Measurements from ENCODE around the gene HERC6. TPM values are rescaled to one million over a fixed set of nuclear protein-coding genes. Genes with fewer than 3 reads are reported as not detected.
"Not testable (repeated sequence)": the region's sequence is repeated elsewhere in the genome, so short reads cannot be mapped to it uniquely, and the experiment has no call there.

HERC6 gene
- total RNA-seq, 1 experiment from 2014 or later, result 2.9 TPM

DNA sequence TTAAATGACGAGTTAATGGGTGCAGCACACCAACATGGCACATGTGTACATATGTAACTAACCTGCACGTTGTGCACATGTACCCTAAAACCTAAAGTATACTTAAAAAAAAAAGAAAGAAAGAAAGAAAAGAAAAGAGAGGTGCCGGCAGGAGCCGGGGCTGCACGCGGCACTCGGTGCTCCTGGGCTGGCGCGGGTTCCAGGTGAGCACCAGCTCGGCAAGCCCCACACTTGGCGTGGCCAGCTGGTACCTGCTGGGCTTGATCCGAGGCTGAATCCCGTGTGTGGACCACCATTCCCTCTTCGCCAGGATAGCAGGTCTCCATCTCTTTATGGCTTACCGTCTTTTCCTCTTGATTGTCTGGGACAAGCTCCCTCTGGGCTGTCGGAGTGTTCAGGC lies 17.9 kb upstream of the HERC6 start:
- Histone ChIP-seq H3K4me3 (ENCODE audit: insufficient read depth, low read depth, low read length) (no peak overlapping the region), H3K27me3 (ENCODE audit: control insufficient read depth, insufficient read depth, low read length) (no peaks in the 10 kb centered on the region), H3K36me3 (replicated peaks; ENCODE audit: control insufficient read depth, insufficient read depth, low read length) (no peaks in the 10 kb centered on the region)
- no peak for DNase-seq

DNA sequence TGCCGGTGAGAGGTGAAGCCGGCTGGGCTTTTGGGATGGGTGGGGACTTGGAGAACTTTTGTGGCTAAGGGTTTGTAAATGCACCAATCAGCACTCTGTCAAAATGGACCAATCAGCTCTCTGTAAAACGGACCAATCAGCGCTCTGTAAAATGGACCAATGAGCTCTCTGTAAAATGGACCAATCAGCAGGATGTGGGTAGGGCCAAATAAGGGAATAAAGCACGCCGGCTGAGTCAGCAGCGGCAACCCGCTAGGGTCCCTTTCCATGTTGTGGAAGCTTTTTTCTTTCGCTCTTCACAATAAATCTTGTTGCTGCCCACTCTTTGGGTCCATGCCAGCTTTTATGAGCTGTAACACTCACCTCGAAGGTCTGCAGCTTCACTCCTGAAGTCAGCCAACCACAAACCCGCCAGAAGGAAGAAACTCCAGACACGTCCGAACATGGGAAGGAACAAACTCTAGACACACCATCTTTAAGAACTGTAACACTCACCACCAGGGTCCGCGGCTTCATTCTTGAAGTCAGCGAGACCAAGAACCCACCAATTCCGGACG lies 17.4 kb upstream of the HERC6 start:
- not testable (repeated sequence) for H3K36me3 ChIP-seq (replicated peaks; ENCODE audit: control insufficient read depth, insufficient read depth, low read length); H3K27me3 ChIP-seq (ENCODE audit: control insufficient read depth, insufficient read depth, low read length); DNase-seq; H3K4me3 ChIP-seq (ENCODE audit: insufficient read depth, low read depth, low read length)

DNA sequence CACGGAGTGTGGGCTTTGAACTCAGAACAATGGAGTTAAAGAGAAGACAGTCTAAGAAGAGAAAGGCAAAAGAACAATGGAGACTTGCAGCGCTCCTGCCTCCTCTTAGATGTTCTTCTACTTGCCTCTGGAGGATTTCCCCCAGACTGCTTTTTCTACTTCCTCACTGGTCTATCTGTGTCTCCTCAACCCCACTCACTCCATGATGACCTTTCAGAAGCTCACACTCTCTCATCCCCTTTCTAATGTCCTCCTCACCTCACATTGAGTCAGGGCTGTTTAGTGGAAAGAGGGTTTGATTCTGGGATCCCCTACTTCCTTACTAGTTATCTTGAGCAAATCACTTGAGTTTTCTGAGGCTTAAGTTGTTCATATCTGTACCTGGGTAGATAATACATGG lies 12.2 kb upstream of the HERC6 start:
- Histone ChIP-seq H3K4me3 (ENCODE audit: insufficient read depth, low read depth, low read length) (no peak overlapping the region), H3K36me3 (replicated peaks; ENCODE audit: control insufficient read depth, insufficient read depth, low read length) (no peaks in the 10 kb centered on the region), H3K27me3 (ENCODE audit: control insufficient read depth, insufficient read depth, low read length) (no peaks in the 10 kb centered on the region)
- DNase-seq, result no peak

DNA sequence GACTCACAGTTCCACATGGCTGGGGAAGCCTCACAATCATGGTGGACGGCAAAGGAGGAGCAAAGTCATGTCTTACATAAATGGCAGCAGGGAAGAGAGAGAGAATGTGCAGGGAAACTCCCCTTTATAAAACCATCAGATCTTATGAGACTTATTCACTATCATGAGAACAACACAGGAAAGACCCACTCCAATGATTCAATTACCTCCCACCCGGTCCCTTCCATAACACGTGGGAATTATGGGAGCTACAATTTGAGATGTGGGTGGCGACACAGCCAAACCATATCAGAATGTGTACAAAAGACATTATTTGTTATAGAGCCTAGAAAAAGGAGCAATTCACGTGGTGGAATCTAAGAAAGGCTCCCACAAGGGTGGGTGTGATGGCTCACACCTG lies 10.8 kb upstream of the HERC6 start:
- H3K4me3 ChIP-seq (ENCODE audit: insufficient read depth, low read depth, low read length), result no peak overlapping the region
- no peak for DNase-seq
- no peaks in the 10 kb centered on the region for H3K27me3 ChIP-seq (ENCODE audit: control insufficient read depth, insufficient read depth, low read length)
- no peaks in the 10 kb centered on the region for H3K36me3 ChIP-seq (replicated peaks; ENCODE audit: control insufficient read depth, insufficient read depth, low read length)

DNA sequence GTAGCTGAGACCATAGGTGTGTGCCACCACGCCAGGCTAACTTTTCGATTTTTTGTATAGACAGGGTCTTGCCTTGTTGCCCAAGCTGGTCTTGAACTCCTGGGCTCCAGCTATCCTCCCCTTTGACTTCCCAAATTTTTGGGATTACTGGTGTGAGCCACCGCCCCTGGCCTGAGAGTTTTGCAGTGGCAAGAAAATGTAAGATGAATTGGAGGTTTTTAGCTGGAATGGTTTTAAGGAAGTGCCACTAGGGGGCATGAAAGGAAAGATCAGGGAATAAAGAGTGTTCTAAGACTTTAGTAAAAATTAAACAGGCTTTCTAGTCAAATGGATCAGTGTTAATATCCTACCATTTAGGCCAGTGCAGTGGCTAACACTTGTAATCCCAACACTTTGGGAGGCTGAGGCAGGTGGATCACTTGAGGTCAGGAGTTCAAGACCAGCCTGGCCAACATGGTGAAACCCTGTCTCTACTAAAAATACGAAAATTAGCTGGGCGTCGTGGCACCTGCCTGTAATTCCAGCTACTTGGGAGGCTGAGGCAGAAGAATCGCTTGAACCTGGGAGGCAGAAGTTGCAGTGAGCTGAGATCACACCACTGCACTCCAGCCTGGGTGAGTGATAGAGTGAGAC lies 9.4 kb upstream of the HERC6 start:
- not testable (repeated sequence) for H3K36me3 ChIP-seq (replicated peaks; ENCODE audit: control insufficient read depth, insufficient read depth, low read length); H3K27me3 ChIP-seq (ENCODE audit: control insufficient read depth, insufficient read depth, low read length); H3K4me3 ChIP-seq (ENCODE audit: insufficient read depth, low read depth, low read length)
- DNase-seq, result peak; percentile 32

DNA sequence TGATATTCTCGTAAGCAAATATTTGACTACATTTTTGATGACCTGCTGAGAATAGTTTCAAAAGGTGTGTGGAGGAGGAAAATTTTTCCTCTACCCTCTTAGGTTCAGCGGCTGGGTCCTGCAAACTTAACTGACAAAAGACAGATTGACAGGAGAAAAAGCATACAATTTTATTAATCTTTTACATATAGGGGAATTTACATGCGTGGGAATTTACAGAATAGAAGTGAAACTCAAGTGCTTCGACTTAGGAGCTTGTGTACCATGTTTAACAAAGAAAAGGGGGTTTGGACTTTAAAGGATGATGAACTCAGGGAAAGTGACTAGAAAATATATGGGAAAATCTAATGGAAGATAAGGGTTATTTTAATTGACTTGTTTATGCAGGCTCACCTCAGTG lies 2.5 kb downstream of the HERC6 start:
- Histone ChIP-seq H3K4me3 (ENCODE audit: insufficient read depth, low read depth, low read length) (no peak overlapping the region), H3K27me3 (ENCODE audit: control insufficient read depth, insufficient read depth, low read length) (peaks cover 9% of the 10 kb centered on the region), H3K36me3 (replicated peaks; ENCODE audit: control insufficient read depth, insufficient read depth, low read length) (no peaks in the 10 kb centered on the region; the same call in 1 of the 2 replicates)
- DNase-seq, result no peak

DNA sequence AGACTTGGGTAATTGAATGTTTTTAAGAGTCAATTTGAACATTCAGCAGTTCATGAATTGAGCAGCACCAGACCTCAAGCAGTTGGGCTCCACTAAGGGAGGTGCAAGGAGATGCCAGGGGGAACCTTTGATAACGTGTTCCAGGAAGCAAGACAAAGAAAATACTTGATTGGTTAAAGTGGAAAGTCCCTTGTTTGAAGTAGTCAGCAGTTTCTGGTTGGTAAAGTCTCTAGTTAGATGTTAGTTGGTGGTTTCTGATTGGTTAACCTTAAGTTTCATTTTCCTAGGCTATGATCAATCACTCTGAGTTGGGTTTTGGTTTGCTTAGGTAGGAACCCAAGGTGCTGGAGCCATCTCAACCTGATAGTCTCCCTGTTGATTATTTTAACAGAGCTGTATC lies 4.0 kb downstream of the HERC6 start:
- no peaks in the 10 kb centered on the region; the same call in 1 of the 2 replicates for H3K36me3 ChIP-seq (replicated peaks; ENCODE audit: control insufficient read depth, insufficient read depth, low read length)
- DNase-seq, result no peak
- peaks cover 9% of the 10 kb centered on the region for H3K27me3 ChIP-seq (ENCODE audit: control insufficient read depth, insufficient read depth, low read length)
- no peak overlapping the region for H3K4me3 ChIP-seq (ENCODE audit: insufficient read depth, low read depth, low read length)

DNA sequence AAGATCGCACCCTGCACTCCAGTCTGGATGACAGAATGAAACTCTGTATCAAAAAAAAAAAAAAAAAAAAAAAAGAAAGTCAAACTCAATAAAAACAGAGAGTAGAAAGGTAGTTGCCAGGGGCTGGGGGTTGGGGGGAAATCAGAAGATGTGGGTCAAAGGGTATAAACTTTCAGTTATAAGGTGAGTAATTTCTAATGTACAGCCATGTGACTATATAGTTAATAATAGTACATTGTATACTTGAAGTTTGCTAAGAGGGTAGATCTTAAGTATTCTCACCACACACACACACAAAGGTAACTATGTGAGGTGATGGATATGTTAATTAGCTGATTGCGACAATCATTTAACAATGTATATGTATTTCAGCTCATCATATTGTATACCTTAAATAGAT lies 11.5 kb downstream of the HERC6 start:
- Histone ChIP-seq H3K27me3 (ENCODE audit: control insufficient read depth, insufficient read depth, low read length) (no peaks in the 10 kb centered on the region), H3K4me3 (ENCODE audit: insufficient read depth, low read depth, low read length) (no peak overlapping the region), H3K36me3 (replicated peaks; ENCODE audit: control insufficient read depth, insufficient read depth, low read length) (no peaks in the 10 kb centered on the region; the same call in none of the 2 replicates)
- no peak for DNase-seq

DNA sequence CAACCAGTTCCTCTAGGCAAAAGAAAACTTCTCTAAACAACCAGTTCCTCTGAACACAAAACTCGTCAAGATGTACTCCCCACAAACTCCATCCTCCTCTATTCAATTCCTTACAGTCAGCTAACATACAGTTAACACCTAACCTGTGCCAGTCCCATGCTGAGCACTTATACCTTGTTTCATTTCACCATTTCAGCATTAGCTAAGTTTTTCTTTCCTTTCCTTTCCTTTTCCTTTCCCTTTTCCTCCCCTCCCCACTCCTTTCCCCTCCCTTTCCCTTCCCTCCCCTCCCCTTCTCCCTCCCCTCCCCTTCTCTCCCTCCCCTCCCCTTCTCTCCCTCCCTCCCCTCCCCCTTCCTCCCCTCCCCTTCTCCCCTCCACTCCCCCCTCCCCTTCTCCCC lies 13.1 kb downstream of the HERC6 start:
- Histone ChIP-seq H3K27me3 (ENCODE audit: control insufficient read depth, insufficient read depth, low read length) (no peaks in the 10 kb centered on the region), H3K36me3 (replicated peaks; ENCODE audit: control insufficient read depth, insufficient read depth, low read length) (no peaks in the 10 kb centered on the region; the same call in 1 of the 2 replicates), H3K4me3 (ENCODE audit: insufficient read depth, low read depth, low read length) (no peak overlapping the region)
- no peak for DNase-seq

DNA sequence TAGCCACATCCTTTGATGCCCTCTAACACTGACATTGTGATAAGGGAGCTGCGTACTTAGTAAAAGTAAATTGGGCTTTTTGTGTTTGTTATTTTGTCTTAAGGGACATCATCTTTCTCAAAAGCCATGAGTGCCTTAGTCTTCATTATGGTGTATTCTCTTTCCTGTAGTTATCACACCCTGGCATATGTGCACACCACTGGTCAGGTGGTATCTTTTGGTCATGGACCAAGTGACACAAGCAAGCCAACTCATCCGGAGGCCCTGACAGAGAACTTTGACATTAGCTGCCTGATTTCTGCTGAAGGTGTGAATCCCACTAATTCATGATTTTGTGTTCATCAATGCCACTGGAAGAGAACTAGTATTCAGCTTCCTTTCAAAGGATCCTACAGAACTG lies 18.0 kb downstream of the HERC6 start:
- no peak for DNase-seq
- Histone ChIP-seq H3K27me3 (ENCODE audit: control insufficient read depth, insufficient read depth, low read length) (no peaks in the 10 kb centered on the region), H3K4me3 (ENCODE audit: insufficient read depth, low read depth, low read length) (no peak overlapping the region), H3K36me3 (replicated peaks; ENCODE audit: control insufficient read depth, insufficient read depth, low read length) (no peaks in the 10 kb centered on the region; the same call in 1 of the 2 replicates)

DNA sequence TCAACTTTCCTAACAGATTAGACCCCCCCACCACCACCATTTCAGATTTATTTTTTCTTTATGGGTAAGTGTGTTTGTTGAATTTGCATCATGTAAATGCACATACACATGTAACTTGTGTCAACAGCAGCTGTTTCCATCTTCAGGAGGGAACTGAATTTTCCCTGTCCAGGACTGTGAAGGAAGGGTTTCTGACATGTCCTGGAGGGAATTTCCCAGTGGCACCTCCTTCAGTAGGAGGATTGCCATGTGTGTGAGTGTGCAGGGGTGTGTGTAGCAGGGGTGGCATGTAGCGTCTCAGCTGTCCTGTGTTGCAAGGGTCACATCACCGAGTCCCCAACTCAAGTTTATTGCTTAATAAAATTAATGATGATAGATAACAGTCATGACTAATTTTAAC lies 19.7 kb downstream of the HERC6 start:
- DNase-seq, result no peak
- H3K4me3 ChIP-seq (ENCODE audit: insufficient read depth, low read depth, low read length), result no peak overlapping the region
- H3K27me3 ChIP-seq (ENCODE audit: control insufficient read depth, insufficient read depth, low read length), result no peaks in the 10 kb centered on the region
- no peaks in the 10 kb centered on the region; the same call in 1 of the 2 replicates for H3K36me3 ChIP-seq (replicated peaks; ENCODE audit: control insufficient read depth, insufficient read depth, low read length)

DNA sequence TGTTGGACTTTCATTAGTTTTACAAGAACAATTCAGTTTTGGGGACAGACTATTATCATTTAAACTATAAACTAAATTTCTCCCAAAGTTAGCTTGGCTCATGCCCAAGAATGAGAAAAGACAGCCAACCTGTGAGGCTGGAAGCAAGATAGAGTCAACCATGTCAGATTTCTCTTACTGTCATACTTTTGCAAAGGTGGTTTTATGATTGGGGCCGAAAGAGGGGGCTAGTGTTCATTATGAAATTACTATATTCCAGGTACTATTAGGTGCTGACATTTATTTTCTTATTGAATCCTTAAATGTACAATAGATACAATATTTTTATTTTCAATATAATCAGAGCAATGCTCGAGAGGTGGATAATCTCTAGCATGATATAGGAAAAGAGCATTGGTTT lies 30.6 kb downstream of the HERC6 start:
- DNase-seq, result no peak
- Histone ChIP-seq H3K36me3 (replicated peaks; ENCODE audit: control insufficient read depth, insufficient read depth, low read length) (no peaks in the 10 kb centered on the region), H3K27me3 (ENCODE audit: control insufficient read depth, insufficient read depth, low read length) (no peaks in the 10 kb centered on the region), H3K4me3 (ENCODE audit: insufficient read depth, low read depth, low read length) (no peak overlapping the region)

DNA sequence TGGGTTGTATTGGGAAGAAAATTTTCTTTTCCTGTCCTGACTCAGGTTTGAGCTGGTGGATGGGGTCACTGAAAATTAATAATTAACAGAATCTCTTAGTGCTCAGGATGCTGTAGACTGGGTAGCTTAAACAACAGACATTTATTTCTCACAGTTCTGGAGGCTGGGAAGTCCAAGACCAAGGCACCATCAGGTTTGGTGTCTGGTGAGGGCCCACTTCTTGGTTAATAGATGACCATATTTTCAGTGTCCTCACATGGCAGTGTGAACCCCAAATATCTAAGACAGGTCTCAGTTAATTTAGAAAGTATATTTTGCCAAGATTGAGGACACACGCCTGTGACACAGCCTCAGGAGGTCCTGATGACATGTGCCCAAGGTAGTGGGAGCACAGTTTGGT lies 31.1 kb downstream of the HERC6 start:
- Histone ChIP-seq H3K4me3 (ENCODE audit: insufficient read depth, low read depth, low read length) (no peak overlapping the region), H3K27me3 (ENCODE audit: control insufficient read depth, insufficient read depth, low read length) (no peaks in the 10 kb centered on the region), H3K36me3 (replicated peaks; ENCODE audit: control insufficient read depth, insufficient read depth, low read length) (no peaks in the 10 kb centered on the region)
- no peak for DNase-seq

DNA sequence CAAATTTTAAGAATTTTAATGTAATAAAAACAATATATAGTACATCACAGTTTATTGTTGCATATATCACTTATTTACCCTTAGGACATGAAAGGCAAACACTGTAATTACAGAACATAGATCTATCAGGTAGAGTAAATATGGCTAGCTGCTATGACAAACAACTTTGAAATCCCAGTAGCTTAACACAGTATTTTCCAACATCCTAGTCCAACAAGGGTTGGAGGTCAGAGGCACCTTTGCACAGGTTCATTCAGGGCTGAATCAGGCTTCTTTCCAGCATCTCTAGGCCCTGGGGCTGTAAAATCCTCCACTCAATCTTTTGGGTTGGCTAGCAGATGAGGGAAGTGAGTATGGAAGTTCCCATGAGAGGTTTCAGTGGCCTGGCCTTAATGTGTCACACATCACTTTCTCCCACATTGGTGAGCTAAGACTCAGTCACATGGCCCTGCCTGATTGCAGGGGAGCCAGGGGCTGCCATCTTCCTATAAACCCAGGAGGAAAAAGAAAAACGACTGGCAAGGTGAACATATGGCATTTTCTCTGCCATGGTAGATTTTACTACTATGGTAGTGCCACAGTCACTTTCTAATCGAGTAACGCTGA lies 32.9 kb downstream of the HERC6 start:
- Histone ChIP-seq H3K36me3 (replicated peaks; ENCODE audit: control insufficient read depth, insufficient read depth, low read length) (no peaks in the 10 kb centered on the region), H3K27me3 (ENCODE audit: control insufficient read depth, insufficient read depth, low read length) (no peaks in the 10 kb centered on the region), H3K4me3 (ENCODE audit: insufficient read depth, low read depth, low read length) (no peak overlapping the region)
- DNase-seq, result no peak

DNA sequence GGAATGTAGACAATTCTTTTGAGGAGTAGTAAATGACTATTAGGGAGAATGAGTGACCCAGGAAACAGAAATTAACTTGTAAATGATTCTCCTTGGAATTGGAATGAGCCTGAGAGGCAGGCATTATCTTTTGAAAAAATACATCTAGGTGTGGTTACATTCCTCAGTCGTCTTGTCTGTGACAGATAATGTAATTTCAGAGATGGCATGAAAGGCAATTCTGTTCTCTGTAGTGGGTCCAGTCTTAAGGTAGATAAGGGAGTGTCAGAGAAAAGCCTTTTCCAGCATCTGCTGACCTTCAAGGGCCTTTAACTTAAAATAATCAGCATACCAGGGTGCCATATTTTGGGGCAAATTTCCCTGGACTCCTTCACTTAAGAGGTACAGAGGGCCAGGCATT lies 35.1 kb downstream of the HERC6 start:
- Histone ChIP-seq H3K36me3 (replicated peaks; ENCODE audit: control insufficient read depth, insufficient read depth, low read length) (no peaks in the 10 kb centered on the region), H3K4me3 (ENCODE audit: insufficient read depth, low read depth, low read length) (no peak overlapping the region), H3K27me3 (ENCODE audit: control insufficient read depth, insufficient read depth, low read length) (no peaks in the 10 kb centered on the region)
- DNase-seq, result no peak
